NK-92 (cell line): ENCODE results near the gene RBPJ.
"Not testable (repeated sequence)": the region's sequence is repeated elsewhere in the genome, so short reads cannot be mapped to it uniquely, and the experiment has no call there.

Experiments
- DNase-seq: peaks from one replicate; lab custom pipeline; 2025; ENCODE audit not compliant: unreplicated experiment; lab: John Stamatoyannopoulos, UW

Gene RBPJ

GRCh38 chr4:26331380-26331950, 10.7 kb downstream of the RBPJ start:
- no peak for DNase-seq

- DNase-seq = no peak
Measured at GRCh38 chr4:26334366-26334765, 13.6 kb downstream of the RBPJ start.

- no peak for DNase-seq
Measured at GRCh38 chr4:26337612-26338011, 16.8 kb downstream of the RBPJ start.

GRCh38 chr4:26342328-26343037, 21.7 kb downstream of the RBPJ start:
- DNase-seq = no peak

GRCh38 chr4:26343038-26343398, 22.2 kb downstream of the RBPJ start:
- no peak for DNase-seq

- no peak for DNase-seq
Measured at GRCh38 chr4:26344901-26345564, 24.2 kb downstream of the RBPJ start.

- no peak for DNase-seq
Measured at GRCh38 chr4:26345565-26345938, 24.7 kb downstream of the RBPJ start.

- DNase-seq = no peak
Measured at GRCh38 chr4:26346203-26346620, 25.4 kb downstream of the RBPJ start.

- DNase-seq = no peak
Measured at GRCh38 chr4:26349496-26349895, 28.7 kb downstream of the RBPJ start.

GRCh38 chr4:26351685-26352084, 30.9 kb downstream of the RBPJ start:
- DNase-seq = no peak

- DNase-seq = no peak
Measured at GRCh38 chr4:26354491-26354890, 33.7 kb downstream of the RBPJ start.

- DNase-seq = no peak
Measured at GRCh38 chr4:26355392-26356052, 34.7 kb downstream of the RBPJ start.

GRCh38 chr4:26356081-26356501, 35.3 kb downstream of the RBPJ start:
- DNase-seq = peak; percentile 6

- DNase-seq = not testable (repeated sequence)
Measured at GRCh38 chr4:26359521-26359920, 38.7 kb downstream of the RBPJ start.

GRCh38 chr4:26360273-26360672, 39.5 kb downstream of the RBPJ start:
- DNase-seq = no peak

- DNase-seq = no peak
Measured at GRCh38 chr4:26360864-26361263, 40.0 kb downstream of the RBPJ start.

- no peak for DNase-seq
Measured at GRCh38 chr4:26361297-26361696, 40.5 kb downstream of the RBPJ start.

GRCh38 chr4:26362745-26363439, 42.1 kb downstream of the RBPJ start:
- no peak for DNase-seq

- no peak for DNase-seq
Measured at GRCh38 chr4:26365537-26366150, 44.8 kb downstream of the RBPJ start.

- no peak for DNase-seq
Measured at GRCh38 chr4:26367811-26368210, 47.0 kb downstream of the RBPJ start.

GRCh38 chr4:26368685-26369084, 47.9 kb downstream of the RBPJ start:
- no peak for DNase-seq
